Posterior vena cava (tissue), 2 donors: Measurements from ENCODE around the gene PDE4D. TPM values are rescaled to one million over a fixed set of nuclear protein-coding genes. Genes with fewer than 3 reads are reported as not detected.
"Not testable (repeated sequence)": the region's sequence is repeated elsewhere in the genome, so short reads cannot be mapped to it uniquely, and the experiment has no call there.

Experiments used
- DNase-seq: peaks from one replicate; pipeline ENCODE4 v3.0.0-alpha.2; 2020; ENCODE audit warnings: low spot score
- intact Hi-C, 2 donors: fragments of 100-400 bp; cut with DNase I; formaldehyde crosslinking; loops; one replicate each; pipeline versions ENCODE4 v1.14.1 to v1.14.2; 2022 to 2023
- total RNA-seq, 2 donors: library from RNA; stranded (reverse); fragmentation: NEBNext Ultra II Directional; extraction: Animal tissue kit (Norgen Biotek cat#: 25700); gene quantifications; one replicate each; pipeline ENCODE4 v1.2.1, GENCODE V29; 2021
- donor health status: DM: yes; HTN: yes; CAD: no.
- donor health status: DM: yes; HTN: yes; CAD: no.

PDE4D gene
- total RNA-seq, 2 donors from 2014 or later: 72.4 to 106 TPM

DNA sequence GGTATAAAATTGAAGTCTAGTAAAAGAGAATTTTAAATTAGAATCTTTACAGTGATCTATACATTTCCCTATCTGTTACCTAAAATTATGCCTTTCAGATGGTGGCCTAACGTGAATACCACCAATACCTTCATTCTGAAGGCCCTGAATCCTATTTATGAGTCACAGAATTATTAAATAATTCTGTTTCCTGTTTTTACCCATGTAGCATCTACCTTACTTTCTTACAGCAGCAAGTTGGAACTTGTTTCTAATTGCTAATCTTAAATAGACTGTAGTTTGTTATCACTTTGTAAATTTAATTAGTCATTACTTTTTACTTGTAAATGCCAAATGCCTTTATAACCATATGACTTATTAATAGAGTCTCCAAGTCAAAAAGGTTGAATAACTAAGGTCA, 135.0 kb downstream of the PDE4D start:
- intact Hi-C loops: no loop called here
- DNase-seq: no peak

DNA sequence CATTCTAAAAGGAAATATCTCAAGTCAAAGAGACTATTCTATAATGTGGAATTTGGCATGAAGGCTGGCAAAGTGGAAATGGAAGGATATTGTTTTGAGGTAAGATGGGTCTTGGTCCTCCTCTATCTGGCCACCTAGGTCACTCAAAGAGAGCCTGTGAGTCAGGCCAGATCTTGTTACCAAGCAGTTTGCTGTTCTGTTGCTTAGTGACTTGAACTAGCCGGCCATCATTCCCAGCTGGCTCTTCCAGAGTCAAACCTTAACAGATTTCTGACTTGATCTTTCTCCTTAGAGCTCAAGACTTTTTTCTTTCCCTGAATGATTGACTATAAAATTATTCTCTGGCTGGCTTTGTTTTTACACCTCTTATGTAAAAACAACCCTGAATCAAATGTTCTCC, 136.1 kb downstream of the PDE4D start:
- intact Hi-C loops: no loop called here
- no peak for DNase-seq

DNA sequence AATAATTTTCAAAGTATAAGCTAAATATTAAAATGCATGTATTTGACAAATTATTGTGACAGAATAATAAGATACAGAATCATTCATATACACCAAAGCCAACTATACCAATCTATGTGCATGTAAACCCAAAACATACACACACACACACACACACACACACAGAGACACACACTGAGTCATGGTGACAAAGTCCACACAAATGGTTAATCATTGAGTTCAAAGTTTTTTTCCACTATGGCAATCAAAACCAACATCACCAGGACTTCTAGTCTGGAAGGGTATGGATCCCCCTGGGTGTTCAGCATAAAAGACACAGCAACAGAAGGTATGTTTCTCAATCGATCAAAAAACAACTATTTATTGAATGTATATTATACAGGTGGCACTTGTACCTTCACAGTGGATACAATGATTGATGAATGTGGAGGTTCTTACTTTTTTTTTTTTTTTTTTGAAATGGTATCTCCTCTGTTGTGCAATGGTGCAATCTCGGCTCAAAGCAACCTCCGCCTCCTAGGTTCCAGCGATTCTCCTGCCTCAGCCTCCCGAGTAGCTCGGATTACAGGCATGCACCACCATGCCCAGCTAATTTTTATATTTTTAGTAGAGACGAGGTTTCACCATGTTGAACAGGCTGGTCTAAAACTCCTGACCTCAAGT, 137.0 kb downstream of the PDE4D start:
- no peak for DNase-seq
- intact Hi-C loops: no loop called here

DNA sequence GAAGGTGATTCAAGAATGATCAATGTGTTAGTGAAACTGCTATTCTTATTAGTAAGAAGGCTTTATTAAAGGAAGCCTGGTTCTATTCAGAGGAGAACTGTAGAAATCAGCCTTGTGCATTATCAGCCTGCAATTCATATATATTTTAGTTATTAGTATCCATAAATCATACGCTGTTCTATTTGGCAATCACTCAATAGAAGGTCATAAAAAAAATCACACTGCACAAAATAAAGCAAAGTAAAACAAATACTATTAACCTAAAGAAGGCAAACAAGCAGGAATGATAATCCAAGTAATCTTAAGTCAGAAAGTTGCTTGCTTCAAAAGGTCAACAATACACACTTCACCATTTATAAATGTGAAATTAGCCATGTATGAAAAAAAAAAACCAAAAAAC, 138.1 kb downstream of the PDE4D start:
- no peak for DNase-seq
- intact Hi-C loops: no loop called here

DNA sequence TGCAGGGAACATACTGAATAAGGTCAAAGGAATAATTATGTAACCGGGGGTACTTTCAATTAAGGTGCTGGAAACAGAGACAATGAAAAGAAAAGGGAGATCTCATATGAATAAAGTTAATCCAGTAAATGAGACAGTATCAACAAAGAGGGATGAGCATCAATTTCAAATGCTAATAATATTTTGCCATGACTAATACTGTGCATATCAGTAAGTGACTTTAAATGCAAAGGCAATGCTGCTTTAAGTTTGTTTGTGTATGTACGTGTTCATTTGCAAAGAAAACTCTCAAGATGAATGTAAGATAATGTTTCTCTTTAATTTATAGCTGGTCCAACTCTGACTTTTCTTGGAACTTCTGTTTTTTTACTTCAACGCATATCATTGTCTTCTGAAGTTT, 139.9 kb downstream of the PDE4D start:
- intact Hi-C loops: no loop called here
- DNase-seq: no peak

DNA sequence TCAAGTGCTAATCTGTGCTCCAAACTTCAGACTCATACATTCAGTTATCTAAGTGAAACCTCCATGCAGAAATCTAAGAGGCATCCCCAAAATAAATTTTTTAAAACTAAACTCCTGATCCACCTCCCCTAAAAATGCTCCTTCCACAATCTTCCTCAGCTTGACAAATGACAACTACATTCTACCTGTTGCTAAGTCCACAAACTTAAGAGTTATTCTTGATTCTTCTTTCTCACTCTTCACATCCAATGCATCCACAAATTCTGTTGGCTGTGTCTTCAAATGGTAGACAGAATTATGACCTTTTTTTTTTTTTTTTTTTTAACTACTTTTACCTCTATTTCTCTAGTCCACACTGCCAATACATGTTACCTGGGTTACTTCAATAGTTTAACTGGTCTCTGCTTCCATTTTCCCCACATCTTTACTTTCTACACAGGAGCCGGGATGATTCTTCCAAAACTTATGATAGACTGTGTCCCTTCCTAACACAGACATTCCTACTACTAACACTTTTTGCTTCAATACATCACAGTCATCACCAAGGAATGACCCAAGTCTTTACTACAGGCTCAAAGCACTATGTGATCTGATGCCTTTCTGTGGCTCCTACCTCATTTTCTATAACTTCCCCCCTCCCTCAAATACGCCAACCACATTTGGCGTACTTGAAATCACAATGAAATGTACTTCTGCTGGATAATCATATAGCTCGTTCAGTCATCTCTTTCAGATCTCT, 143.6 kb downstream of the PDE4D start:
- intact Hi-C loops: no loop called here
- DNase-seq: no peak

DNA sequence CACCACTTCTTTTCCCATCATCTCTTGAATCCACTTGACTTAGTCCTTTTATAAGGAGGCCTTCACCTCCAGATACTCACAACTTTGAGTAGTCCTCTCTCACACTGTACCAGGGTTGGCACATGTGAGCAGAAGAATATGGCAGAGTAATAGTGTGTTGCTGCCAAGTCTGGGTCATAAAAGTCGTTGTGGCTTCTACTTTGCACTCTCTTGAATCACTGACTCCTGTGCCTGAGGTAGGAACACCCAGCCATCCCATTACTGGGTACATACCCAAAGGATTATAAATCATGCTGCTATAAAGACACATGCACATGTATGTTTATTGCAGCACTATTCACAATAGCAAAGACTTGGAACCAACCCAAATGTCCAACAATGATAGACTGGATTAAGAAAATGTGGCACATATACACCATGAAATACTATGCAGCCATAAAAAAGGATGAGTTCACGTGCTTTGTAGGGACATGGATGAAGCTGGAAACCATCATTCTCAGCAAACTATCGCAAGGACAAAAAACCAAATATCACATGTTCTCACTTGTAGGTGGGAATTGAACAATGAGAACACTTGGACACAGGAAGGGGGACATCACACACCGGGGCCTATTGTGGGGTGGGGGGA, 145.4 kb downstream of the PDE4D start:
- intact Hi-C loops, DNase-seq: not testable (repeated sequence)

DNA sequence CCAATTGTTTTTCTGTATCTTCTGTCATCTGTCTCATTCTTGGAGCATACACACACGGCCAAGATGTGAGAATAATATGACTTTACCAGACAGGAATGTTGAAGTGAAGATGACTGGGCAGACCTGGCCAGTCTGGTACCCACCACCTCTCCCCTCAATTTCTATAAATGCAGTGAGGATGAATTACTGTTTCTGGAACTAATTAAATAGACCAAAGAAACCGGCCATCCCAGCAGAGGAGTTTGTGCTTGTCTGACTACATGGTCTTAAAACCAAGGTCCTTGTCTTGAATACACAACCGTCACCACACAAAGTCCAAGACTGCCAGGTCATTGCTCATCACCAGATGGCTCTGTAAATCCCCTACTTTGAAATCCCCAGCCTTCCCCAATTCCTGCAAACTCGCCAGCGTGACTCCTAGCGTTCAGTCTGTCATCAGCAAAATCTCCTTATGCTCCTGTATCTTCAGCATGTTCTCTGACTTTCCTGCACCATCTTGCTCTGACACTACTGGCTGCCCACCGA, 147.2 kb downstream of the PDE4D start:
- DNase-seq: no peak
- intact Hi-C loops: no loop called here

DNA sequence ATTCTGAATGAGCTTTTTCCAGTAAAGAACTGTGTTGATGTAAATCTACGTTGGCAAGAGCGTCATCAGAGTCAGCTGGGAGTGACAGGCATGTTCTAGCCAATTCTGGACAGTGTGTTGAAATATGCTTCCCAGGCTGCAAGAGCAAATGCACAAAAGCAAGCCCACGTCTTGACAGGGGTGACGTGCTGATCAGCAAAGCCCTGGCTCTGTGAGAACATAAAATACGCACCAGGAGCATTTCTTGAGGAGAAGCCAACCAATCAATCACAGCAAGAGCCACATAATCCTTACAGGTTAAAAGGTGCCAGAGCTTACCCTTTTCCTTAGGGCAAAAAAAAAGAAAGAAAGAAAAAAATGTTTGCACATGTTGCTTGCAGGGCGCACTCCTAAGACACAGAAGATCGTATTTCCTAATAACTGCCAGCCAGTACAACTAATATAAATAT, 148.1 kb downstream of the PDE4D start:
- DNase-seq: peak; percentile 73
- intact Hi-C loops: no loop called here

DNA sequence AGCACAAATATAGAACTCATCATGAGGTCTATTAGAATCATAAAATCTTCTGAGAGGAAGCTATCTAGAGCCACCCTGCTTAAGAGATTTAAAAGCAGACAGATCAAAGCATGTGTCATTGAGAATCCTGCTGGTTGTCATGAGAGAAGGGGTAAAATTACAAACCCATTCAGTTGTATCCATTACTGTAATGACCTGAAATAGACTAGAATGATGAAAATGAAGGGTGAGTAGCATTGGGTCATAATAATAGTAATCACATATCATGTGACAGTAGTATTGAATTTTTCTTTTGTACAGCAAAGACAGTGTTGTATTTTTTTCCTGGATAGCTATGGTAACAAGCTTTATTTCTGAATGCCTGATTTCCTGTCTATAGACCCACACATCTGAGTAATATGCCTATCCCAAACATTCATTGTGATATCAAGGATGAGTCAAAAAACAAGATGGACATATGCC, 149.0 kb downstream of the PDE4D start:
- no peak for DNase-seq

DNA sequence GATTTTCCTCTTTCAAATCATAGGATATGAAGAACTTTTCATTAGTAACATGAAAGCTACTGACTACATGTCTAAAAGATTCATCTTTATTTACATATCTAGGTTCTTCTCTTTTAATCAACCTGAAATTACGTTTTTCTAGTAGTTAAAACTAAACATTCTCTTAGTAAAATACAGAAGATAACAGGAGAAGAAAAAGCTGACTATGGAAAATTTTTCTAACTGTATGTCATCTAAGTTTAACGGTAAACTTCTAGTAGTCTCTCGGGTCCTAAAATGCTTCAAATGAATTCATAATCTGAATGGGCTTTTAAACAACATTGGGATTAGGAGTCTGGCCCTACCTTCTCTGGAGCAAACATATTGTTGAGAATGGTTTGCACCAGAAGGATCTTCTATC, 151.9 kb downstream of the PDE4D start:
- DNase-seq: no peak
- intact Hi-C loops: no loop called here

More for the DNA sequence above, 149.0 kb downstream of the PDE4D start:
- intact Hi-C loops: no loop called here

DNA sequence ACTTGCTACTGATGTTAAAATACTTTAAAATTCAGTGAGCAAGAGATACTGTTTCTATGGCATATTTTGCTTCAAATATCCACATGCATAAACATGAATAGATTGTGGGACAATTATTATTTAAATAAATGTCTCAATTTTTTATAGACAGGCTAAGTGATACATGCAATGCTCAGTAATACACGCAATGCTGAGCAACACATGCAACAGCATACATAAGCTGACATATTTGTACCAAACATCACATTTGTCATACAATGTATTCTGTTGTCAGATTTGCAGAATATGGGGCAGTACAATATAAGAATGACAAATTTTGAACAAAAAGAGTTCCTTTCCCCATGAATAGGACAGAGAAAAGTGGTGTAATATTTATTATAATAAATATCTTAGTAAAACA, 155.5 kb downstream of the PDE4D start:
- intact Hi-C loops: no loop called here
- no peak for DNase-seq

DNA sequence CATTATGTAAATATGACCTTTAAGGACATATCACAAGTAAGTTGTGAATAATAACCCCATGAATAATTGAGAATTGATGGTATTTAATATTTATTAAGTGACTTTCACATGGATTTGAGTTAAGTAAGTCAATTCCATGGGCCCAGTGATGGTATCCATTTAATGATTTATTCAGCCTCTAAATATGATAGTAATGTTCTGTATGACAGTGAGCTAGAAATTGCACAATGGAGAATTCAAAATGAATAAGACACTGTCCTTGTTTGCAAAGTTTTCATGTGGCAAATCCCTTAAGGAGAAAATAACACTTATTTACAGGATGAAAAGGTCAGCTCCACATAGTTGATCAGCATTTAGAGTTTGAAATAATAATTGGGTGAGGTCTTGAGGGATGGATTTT, 160.7 kb downstream of the PDE4D start:
- intact Hi-C loops: no loop called here
- no peak for DNase-seq

DNA sequence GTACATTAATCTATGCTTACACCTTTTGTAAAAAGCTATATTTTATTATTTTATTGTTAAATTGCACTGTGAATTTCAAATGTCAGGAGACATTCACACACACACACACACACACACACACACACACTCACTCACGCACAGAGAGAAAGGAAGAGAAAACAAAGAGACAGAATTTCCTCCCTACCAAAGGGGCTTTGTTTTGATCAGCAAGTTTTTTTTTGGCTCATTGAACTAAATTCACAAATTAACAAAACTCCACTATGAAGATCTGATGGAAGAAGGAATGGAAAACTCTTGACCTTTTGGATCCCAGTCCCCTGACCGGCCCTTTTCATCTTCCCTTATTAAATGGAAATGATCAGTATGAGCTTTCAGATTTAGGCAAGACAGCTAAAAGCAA, 161.2 kb downstream of the PDE4D start:
- no peak for DNase-seq
- intact Hi-C loops: no loop called here

DNA sequence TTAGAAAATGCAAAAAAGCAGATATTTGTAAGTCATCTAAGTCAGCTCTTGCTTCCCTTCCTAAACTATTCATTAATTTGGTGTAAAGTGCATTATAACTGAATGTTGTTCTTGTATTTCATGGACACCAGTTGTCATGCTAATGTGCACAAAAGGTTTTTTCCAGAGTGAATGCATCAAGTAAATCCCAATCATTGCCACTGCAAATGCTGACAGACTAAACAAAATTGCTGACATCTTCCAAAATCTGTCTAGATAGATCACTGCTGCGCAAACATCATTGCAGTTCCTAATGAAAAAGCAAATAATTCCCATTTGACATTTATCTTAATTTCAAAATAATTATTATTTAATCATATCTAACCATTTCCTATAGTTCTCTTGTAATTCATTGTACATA, 161.7 kb downstream of the PDE4D start:
- intact Hi-C loops: no loop called here
- DNase-seq: no peak

DNA sequence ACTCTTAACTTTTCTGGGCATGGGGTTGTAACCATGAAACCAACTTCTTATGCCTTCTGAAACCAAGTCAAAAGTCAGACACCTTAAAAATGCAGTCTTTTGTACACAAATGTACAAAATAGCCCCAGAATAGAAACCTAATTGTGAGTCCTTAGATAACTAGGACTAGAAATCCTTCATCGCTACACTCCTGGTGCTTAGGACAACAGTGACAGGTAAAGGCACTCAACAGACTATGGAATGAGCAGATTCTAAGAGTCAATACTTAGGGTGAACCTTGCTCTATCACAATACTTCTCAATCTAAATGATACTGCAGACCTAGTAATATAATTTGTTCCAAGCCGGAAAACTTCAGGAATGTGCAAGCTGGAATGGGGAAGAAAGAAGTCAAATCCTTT, 163.7 kb downstream of the PDE4D start:
- intact Hi-C loops: no loop called here
- no peak for DNase-seq

DNA sequence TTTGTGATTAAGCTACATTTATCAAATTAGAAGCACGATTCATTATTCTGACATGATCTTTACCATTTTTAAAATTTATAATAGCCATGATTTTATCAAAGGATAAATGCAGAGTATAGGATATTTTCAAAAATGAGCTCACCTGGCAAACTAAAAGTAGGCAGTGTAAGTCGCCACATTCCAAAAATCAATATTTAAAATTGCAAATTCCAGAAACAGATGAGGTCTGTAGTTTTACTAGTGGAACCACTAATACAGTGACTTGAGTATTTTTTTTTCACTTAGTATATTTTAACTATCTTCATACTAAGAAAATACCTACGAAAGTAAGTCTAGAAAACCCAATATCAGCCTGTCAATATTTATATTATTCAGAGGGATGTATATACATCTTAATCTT, 164.2 kb downstream of the PDE4D start:
- intact Hi-C loops: no loop called here
- DNase-seq: no peak

DNA sequence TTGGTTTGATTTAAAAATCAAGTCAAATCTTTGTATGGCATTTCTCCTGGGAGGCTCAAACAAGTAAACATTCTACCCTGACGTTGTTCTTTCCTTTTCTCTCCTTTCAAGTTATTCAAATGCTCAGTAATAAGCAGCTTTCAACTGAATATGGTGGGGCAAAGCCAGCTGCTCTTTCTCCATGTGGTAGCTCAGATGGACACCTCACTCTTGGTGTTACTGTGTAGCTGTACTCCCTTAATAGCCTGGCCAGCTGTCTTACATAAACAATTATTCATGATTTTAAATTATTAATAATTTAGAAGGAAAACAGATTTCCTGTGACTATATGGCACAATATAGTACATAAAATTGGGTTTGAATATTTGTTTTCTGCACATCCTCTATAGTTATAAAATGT, 165.2 kb downstream of the PDE4D start:
- intact Hi-C loops: no loop called here
- no peak for DNase-seq

DNA sequence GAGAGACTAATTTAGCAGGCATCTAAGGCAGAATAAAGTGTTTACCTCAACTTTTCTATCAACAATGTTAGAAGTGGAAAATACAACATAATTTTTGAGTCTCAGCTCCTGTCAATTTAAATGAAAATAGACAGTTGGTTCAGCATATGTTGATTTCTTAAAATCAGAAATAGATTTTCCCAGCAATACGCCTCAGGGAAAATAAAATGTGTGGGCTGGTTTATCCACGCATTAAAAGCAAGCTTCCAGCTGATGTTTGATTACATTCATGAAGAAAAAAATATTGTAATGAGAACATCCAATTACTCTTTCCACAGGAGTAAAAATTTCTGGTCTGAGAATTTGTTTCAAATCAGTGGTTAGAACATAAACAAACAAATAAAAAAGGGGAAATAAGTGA, 166.3 kb downstream of the PDE4D start:
- intact Hi-C loops: no loop called here
- DNase-seq: no peak

DNA sequence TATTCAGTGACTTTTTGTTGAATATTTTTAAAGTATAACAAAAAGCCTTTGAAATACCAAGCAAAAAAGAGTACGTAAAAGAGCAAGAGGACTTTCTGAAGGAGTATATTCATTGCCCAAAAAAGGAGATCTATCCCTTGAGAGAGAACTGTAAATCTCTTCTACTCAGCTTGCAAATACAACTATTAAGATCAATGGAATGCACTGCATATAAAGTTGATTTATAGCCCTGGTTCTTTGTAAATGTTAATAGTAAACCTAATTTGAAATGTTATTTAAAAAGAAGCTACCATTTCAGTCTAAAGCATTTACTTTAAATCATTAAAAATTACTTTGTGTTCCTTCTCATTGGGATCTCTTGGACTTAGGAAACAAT, 168.1 kb downstream of the PDE4D start:
- intact Hi-C loops: no loop called here
- DNase-seq: no peak
